ENCODE results near the gene IGSF8. TPM values are rescaled to one million over a fixed set of nuclear protein-coding genes. Genes with fewer than 3 reads are reported as not detected.

IGSF8 gene
- total RNA-seq, 1 experiment from 2014 or later: 18.8 TPM

DNA sequence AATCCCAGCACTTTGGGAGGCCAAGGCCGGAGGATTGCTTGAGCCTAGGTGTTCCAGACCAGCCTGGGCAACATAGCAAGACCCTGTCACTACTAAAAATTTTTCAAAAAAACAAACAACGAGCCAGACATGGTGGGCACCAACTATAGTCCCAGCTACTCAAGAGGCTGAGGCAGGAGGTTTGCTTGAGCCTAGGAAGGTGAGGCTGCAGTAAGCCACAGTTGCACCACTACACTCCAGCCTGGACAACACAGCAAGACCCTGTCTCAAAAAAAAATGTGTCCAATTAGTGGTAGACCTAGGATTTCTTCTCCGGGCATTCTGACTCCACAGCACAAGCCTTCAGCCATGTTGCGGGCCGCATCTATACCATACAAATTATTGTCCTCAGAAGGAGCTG is 6.7 kb upstream of the IGSF8 start:
- Histone ChIP-seq H3K4me3 (ENCODE audit: low read depth in 2 of 2, low read length in 2 of 2) (no peak overlapping the region), H3K27me3 (ENCODE audit: control insufficient read depth, insufficient read depth, low read length) (no peaks in the 10 kb centered on the region), H3K4me1 (ENCODE audit: control insufficient read depth, insufficient read depth, low read length) (no peaks in the 10 kb centered on the region; the same call in 1 of the 2 replicates), H3K9me3 (ENCODE audit: control insufficient read depth, insufficient read depth, low read depth, low read length) (no peaks in the 10 kb centered on the region), H3K36me3 (ENCODE audit: control insufficient read depth, insufficient read depth, low read length) (no peaks in the 10 kb centered on the region), H3K27ac (ENCODE audit: low read length) (no peak overlapping the region)
- TF ChIP-seq, protein P1, sequence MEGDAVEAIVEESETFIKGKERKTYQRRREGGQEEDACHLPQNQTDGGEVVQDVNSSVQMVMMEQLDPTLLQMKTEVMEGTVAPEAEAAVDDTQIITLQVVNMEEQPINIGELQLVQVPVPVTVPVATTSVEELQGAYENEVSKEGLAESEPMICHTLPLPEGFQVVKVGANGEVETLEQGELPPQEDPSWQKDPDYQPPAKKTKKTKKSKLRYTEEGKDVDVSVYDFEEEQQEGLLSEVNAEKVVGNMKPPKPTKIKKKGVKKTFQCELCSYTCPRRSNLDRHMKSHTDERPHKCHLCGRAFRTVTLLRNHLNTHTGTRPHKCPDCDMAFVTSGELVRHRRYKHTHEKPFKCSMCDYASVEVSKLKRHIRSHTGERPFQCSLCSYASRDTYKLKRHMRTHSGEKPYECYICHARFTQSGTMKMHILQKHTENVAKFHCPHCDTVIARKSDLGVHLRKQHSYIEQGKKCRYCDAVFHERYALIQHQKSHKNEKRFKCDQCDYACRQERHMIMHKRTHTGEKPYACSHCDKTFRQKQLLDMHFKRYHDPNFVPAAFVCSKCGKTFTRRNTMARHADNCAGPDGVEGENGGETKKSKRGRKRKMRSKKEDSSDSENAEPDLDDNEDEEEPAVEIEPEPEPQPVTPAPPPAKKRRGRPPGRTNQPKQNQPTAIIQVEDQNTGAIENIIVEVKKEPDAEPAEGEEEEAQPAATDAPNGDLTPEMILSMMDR (IDR thresholded peaks at IDR 0.05): no peak
- TF ChIP-seq POLR2AphosphoS5 (IDR thresholded peaks at IDR 0.05; ENCODE audit: low read depth, low read length) (no peak), SIN3A (IDR thresholded peaks at IDR 0.05; ENCODE audit: borderline replicate concordance, insufficient read depth, low read depth, low read length) (no peak), TCF7L2 (IDR thresholded peaks at IDR 0.05; ENCODE audit: low read depth, low read length) (no peak)
- TF ChIP-seq, protein P2, sequence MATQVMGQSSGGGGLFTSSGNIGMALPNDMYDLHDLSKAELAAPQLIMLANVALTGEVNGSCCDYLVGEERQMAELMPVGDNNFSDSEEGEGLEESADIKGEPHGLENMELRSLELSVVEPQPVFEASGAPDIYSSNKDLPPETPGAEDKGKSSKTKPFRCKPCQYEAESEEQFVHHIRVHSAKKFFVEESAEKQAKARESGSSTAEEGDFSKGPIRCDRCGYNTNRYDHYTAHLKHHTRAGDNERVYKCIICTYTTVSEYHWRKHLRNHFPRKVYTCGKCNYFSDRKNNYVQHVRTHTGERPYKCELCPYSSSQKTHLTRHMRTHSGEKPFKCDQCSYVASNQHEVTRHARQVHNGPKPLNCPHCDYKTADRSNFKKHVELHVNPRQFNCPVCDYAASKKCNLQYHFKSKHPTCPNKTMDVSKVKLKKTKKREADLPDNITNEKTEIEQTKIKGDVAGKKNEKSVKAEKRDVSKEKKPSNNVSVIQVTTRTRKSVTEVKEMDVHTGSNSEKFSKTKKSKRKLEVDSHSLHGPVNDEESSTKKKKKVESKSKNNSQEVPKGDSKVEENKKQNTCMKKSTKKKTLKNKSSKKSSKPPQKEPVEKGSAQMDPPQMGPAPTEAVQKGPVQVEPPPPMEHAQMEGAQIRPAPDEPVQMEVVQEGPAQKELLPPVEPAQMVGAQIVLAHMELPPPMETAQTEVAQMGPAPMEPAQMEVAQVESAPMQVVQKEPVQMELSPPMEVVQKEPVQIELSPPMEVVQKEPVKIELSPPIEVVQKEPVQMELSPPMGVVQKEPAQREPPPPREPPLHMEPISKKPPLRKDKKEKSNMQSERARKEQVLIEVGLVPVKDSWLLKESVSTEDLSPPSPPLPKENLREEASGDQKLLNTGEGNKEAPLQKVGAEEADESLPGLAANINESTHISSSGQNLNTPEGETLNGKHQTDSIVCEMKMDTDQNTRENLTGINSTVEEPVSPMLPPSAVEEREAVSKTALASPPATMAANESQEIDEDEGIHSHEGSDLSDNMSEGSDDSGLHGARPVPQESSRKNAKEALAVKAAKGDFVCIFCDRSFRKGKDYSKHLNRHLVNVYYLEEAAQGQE (IDR thresholded peaks at IDR 0.05; ENCODE audit: insufficient read depth in 1 of 2, low read depth in 2 of 2, low read length in 1 of 2): no peak
- CTCF ChIA-PET: no interaction called here
- ATAC-seq (no peak), DNase-seq (ENCODE audit: low read depth, low spot score) (no peak)
- POLR2A ChIA-PET: interaction anchor here (0.6 kb wide), 1 partner anchor 170 kb away, joined by 4 read pairs; no protein-coding TSS in a partner anchor
- in situ Hi-C loops (cut with HindIII; ENCODE audit: low pct_unique_long_range_greater_than_20kb, low sequenced_read_pairs): no loop called here
- BruUV-seq (replicated peaks): no TSS peak
- intact Hi-C loops (cut with micrococcal nuclease; ENCODE audit: unreplicated experiment): loop anchor here (10.0 kb wide), 1 partner anchor 90 kb away; the partner anchor contains the start of gene CASQ1

DNA sequence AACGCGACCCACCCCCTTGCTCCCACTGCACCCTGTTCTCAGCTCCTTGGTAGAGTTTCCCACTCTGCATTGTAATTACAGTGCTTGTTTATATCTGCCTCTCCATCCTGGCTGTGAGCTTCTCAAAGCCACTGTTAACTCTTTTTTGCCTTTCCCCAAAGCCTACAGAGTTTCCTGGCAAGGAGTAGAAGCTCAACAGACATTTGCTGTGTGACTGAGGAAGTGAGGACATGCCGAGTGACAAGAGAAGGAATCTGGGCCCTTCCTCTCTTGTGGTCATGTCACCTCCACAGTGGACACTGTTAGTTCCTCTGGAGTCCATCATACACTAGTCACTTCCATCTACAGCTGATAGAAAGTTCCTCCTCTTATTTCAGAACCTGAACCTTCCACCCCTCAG is 6.1 kb upstream of the IGSF8 start:
- BruUV-seq (replicated peaks): no TSS peak
- ChIA-PET POLR2A (interaction anchor here (0.6 kb wide), 1 partner anchor 170 kb away, joined by 4 read pairs; no protein-coding TSS in a partner anchor), CTCF (interaction anchor here (0.8 kb wide), 1 partner anchor 115 kb away, joined by 3 read pairs; no protein-coding TSS in a partner anchor)
- in situ Hi-C loops (cut with HindIII; ENCODE audit: low pct_unique_long_range_greater_than_20kb, low sequenced_read_pairs): no loop called here
- no peak for DNase-seq (ENCODE audit: low read depth, low spot score)
- TF ChIP-seq SIN3A (IDR thresholded peaks at IDR 0.05; ENCODE audit: borderline replicate concordance, insufficient read depth, low read depth, low read length) (no peak), TCF7L2 (IDR thresholded peaks at IDR 0.05; ENCODE audit: low read depth, low read length) (no peak), POLR2AphosphoS5 (IDR thresholded peaks at IDR 0.05; ENCODE audit: low read depth, low read length) (no peak)
- TF ChIP-seq, protein P1 (IDR thresholded peaks at IDR 0.05): no peak
- TF ChIP-seq, protein P2 (IDR thresholded peaks at IDR 0.05; ENCODE audit: insufficient read depth in 1 of 2, low read depth in 2 of 2, low read length in 1 of 2): no peak
- ATAC-seq: no peak
- Histone ChIP-seq H3K36me3 (ENCODE audit: control insufficient read depth, insufficient read depth, low read length) (no peaks in the 10 kb centered on the region), H3K27me3 (ENCODE audit: control insufficient read depth, insufficient read depth, low read length) (no peaks in the 10 kb centered on the region), H3K4me1 (ENCODE audit: control insufficient read depth, insufficient read depth, low read length) (no peaks in the 10 kb centered on the region; the same call in none of the 2 replicates), H3K27ac (ENCODE audit: low read length) (no peak overlapping the region), H3K4me3 (ENCODE audit: low read depth in 2 of 2, low read length in 2 of 2) (no peak overlapping the region), H3K9me3 (ENCODE audit: control insufficient read depth, insufficient read depth, low read depth, low read length) (no peaks in the 10 kb centered on the region)
- intact Hi-C loops (cut with micrococcal nuclease; ENCODE audit: unreplicated experiment): loop anchor here (10.0 kb wide), 1 partner anchor 90 kb away; the partner anchor contains the start of gene CASQ1
